GM12801 (cell line): ENCODE measurements around the gene LMTK3.

Experiments
- CTCF ChIP-seq: IDR thresholded peaks from one replicate; pipeline ENCODE4 v1.5.1; 2011; ENCODE audit warnings: control low read depth; ENCODE audit not compliant: insufficient read length; ENCODE audit errors: extremely low read depth

Gene LMTK3

DNA sequence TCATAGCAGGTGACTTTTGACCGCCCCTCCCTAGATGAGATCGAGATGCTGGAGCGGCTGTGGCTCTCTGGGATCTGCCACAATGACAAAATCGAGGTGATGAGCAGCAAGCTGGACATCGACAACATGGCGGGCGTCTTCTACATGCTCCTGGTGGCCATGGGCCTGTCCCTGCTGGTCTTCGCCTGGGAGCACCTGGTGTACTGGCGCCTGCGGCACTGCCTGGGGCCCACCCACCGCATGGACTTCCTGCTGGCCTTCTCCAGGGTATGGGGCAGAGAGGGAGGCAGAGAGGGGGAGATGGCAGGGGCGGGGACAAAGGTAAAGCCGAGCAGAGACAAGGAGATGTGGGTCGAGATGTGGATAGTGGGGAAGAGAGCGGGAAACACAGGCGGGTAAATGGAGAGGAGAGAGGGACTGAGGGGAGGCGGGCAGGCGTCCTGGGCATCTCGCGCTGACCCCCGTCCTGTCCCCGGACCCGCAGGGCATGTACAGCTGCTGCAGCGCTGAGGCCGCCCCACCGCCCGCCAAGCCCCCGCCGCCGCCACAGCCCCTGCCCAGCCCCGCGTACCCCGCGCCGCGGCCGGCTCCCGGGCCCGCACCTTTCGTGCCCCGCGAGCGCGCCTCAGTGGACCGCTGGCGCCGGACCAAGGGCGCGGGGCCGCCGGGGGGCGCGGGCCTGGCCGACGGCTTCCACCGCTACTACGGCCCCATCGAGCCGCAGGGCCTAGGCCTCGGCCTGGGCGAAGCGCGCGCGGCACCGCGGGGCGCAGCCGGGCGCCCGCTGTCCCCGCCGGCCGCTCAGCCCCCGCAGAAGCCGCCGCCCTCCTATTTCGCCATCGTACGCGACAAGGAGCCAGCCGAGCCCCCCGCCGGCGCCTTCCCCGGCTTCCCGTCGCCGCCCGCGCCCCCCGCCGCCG, 69.3 kb downstream of the LMTK3 start:
- no peak for TF ChIP-seq CTCF

DNA sequence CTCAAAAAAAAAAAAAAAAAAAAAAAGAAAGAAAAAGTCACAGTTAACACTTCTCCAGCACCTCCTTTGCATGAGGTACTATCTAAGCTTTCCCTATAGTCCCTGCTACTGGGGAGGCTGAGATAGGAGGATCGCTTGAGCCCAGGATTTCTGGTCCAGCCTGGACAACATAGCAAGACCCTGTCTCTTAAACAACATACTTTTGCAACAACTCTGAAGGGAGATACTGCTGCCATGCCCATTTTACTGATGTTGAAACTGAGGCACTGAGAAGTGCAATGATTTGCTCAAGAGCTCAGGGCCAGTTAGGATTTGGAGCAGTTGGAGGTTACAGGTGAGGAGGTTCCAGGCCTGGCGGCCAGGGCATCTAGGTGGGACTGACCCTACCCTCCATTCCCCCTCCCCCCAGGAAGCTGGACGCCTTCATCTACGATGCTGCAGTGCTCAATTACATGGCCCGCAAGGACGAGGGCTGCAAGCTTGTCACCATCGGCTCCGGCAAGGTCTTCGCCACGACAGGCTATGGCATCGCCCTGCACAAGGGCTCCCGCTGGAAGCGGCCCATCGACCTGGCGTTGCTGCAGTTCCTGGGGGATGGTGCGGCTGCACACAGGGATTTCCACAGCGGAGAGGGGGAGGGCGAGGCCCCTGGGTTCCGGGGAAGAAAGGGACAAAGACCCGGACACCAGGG, 70.1 kb downstream of the LMTK3 start:
- no peak for TF ChIP-seq CTCF

DNA sequence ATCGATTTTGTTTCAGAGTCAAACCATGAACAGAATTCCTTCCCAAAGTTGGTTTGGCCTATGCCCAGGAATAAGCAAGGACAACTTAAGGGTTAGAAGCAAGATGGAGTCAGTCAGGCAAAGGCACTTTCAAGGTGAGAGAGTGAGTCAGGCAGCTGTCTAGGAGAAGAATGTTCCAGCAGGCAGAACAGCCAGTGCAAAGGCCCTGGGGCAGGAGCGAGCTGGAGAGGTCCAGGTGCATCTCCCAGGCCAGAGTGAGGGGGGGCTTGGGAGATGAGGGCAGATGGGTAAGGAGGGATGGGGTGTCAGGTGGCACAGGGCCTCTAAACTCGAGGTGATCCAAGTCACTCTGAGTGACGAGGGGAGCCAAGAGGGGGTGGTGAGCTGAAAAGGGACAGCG, 75.0 kb downstream of the LMTK3 start:
- no peak for TF ChIP-seq CTCF
